Ishikawa (cell line): ENCODE data around the gene SLC27A5.

Source experiments
- EP300 ChIP-seq: IDR thresholded peaks from 2 replicates; pipeline ENCODE4 v1.6.1; 2012; ENCODE audit warnings: borderline replicate concordance
- FOXM1 ChIP-seq: IDR thresholded peaks from 2 replicates; pipeline ENCODE4 v1.6.1; 2012; ENCODE audit warnings: low read depth, borderline replicate concordance
- RAD21 ChIP-seq: IDR thresholded peaks from 2 replicates; pipeline ENCODE4 v1.6.1; 2012; ENCODE audit warnings: low read depth

DNA sequence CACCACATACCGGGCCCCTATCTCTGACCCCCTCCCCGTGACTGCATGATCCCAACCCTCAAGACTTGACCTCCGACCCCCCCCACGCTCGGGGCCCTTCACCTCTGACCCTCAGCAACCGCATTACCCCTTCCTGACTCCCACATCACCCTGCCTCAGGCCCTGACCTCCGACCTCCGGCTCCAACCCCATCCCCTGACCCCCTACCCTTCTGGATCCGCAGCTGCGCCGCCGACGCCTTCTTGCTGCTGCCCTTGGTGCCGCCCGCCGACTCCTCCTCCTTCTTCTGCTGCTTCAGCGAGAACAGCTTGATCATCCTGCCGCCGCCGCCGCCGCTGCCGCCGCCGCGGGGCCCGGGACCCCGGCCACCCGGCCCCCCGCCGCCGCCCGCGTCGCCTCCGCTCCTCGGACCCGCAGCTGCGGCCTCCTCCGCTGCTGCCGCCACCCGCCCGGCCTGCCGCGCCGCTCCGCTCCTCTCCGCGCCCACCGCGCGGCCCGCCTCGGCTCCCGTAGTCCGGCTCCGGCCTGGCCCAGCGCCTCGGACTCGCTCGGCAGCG is 46.4 kb upstream of the SLC27A5 start, which contains the start of gene UBE2M:
- TF ChIP-seq RAD21: no peak
- no peak for TF ChIP-seq EP300
- no peak for TF ChIP-seq FOXM1
